ENCODE results near the gene IDH3G. TPM values are rescaled to one million over a fixed set of nuclear protein-coding genes. Genes with fewer than 3 reads are reported as not detected.
"Not testable (repeated sequence)": the region's sequence is repeated elsewhere in the genome, so short reads cannot be mapped to it uniquely, and the experiment has no call there.

Gene IDH3G
- total RNA-seq, 1 donor from 2014 or later, result 72.4 TPM

- H3K4me1 Mint-ChIP-seq (ENCODE audit: low read depth), result peaks cover 11% of the 10 kb centered on the region
- H3K4me3 Mint-ChIP-seq (ENCODE audit: low read depth); intact Hi-C loops (cut with micrococcal nuclease); H3K9me3 Mint-ChIP-seq; H3K27ac Mint-ChIP-seq; DNase-seq (ENCODE audit: low spot score); H3K36me3 Mint-ChIP-seq (ENCODE audit: low read depth); H3K27me3 Mint-ChIP-seq (ENCODE audit: low read depth): not testable (repeated sequence)
These were observed 50.5 kb downstream of the IDH3G start for GRCh38 chrX:153743468-153744209.

- peaks cover 11% of the 10 kb centered on the region for H3K4me1 Mint-ChIP-seq (ENCODE audit: low read depth)
- H3K27me3 Mint-ChIP-seq (ENCODE audit: low read depth); H3K9me3 Mint-ChIP-seq; H3K36me3 Mint-ChIP-seq (ENCODE audit: low read depth); intact Hi-C loops (cut with micrococcal nuclease); DNase-seq (ENCODE audit: low spot score); H3K27ac Mint-ChIP-seq; H3K4me3 Mint-ChIP-seq (ENCODE audit: low read depth): not testable (repeated sequence)
These were observed 51.2 kb downstream of the IDH3G start for GRCh38 chrX:153742796-153743467.

- intact Hi-C loops (cut with micrococcal nuclease); H3K36me3 Mint-ChIP-seq (ENCODE audit: low read depth): not testable (repeated sequence)
These were observed 52.1 kb downstream of the IDH3G start for GRCh38 chrX:153742111-153742510.

GRCh38 chrX:153741446-153741845 is 52.7 kb downstream of the IDH3G start:
- intact Hi-C loops (cut with micrococcal nuclease), result no loop called here
- H3K36me3 Mint-ChIP-seq (ENCODE audit: low read depth), result no peaks in the 10 kb centered on the region
- no peaks in the 10 kb centered on the region for H3K9me3 Mint-ChIP-seq
- peaks cover 11% of the 10 kb centered on the region for H3K4me1 Mint-ChIP-seq (ENCODE audit: low read depth)
- peak overlapping the region; percentile 62 for H3K27ac Mint-ChIP-seq
- H3K4me3 Mint-ChIP-seq (ENCODE audit: low read depth), result peak overlapping the region; percentile 39
- no peak for DNase-seq (ENCODE audit: low spot score)
- H3K27me3 Mint-ChIP-seq (ENCODE audit: low read depth), result peaks cover 3% of the 10 kb centered on the region

More at GRCh38 chrX:153742111-153742510, 52.1 kb downstream of the IDH3G start:
- not testable (repeated sequence) for H3K27ac Mint-ChIP-seq; DNase-seq (ENCODE audit: low spot score); H3K4me3 Mint-ChIP-seq (ENCODE audit: low read depth); H3K9me3 Mint-ChIP-seq; H3K27me3 Mint-ChIP-seq (ENCODE audit: low read depth)
- peaks cover 11% of the 10 kb centered on the region for H3K4me1 Mint-ChIP-seq (ENCODE audit: low read depth)

GRCh38 chrX:153740631-153741222 is 53.4 kb downstream of the IDH3G start:
- Mint-ChIP-seq H3K4me3 (ENCODE audit: low read depth) (peak overlapping the region; percentile 67), H3K36me3 (ENCODE audit: low read depth) (no peaks in the 10 kb centered on the region), H3K4me1 (ENCODE audit: low read depth) (peaks cover 12% of the 10 kb centered on the region), H3K27me3 (ENCODE audit: low read depth) (no peaks in the 10 kb centered on the region), H3K27ac (peak overlapping the region; percentile 81), H3K9me3 (no peaks in the 10 kb centered on the region)
- intact Hi-C loops (cut with micrococcal nuclease), result no loop called here
- DNase-seq (ENCODE audit: low spot score), result no peak

- peaks cover 2% of the 10 kb centered on the region for H3K9me3 Mint-ChIP-seq
- intact Hi-C loops (cut with micrococcal nuclease), result no loop called here
- no peaks in the 10 kb centered on the region for H3K27me3 Mint-ChIP-seq (ENCODE audit: low read depth)
- peaks cover 8% of the 10 kb centered on the region for H3K36me3 Mint-ChIP-seq (ENCODE audit: low read depth)
- no peak for DNase-seq (ENCODE audit: low spot score)
- H3K4me3 Mint-ChIP-seq (ENCODE audit: low read depth), result peak overlapping the region; percentile 67
- peaks cover 19% of the 10 kb centered on the region for H3K4me1 Mint-ChIP-seq (ENCODE audit: low read depth)
- peak overlapping the region; percentile 81 for H3K27ac Mint-ChIP-seq
These were observed 54.3 kb downstream of the IDH3G start for GRCh38 chrX:153739754-153740486.

GRCh38 chrX:153738056-153738605 is 56.0 kb downstream of the IDH3G start:
- intact Hi-C loops (cut with micrococcal nuclease), result no loop called here
- peaks cover 13% of the 10 kb centered on the region for H3K36me3 Mint-ChIP-seq (ENCODE audit: low read depth)
- peaks cover 21% of the 10 kb centered on the region for H3K4me1 Mint-ChIP-seq (ENCODE audit: low read depth)
- H3K4me3 Mint-ChIP-seq (ENCODE audit: low read depth), result no peak overlapping the region
- no peaks in the 10 kb centered on the region for H3K27me3 Mint-ChIP-seq (ENCODE audit: low read depth)
- peaks cover 4% of the 10 kb centered on the region for H3K9me3 Mint-ChIP-seq
- no peak overlapping the region for H3K27ac Mint-ChIP-seq
- no peak for DNase-seq (ENCODE audit: low spot score)

GRCh38 chrX:153736871-153737441 is 57.2 kb downstream of the IDH3G start:
- Mint-ChIP-seq H3K9me3 (peaks cover 4% of the 10 kb centered on the region), H3K4me3 (ENCODE audit: low read depth) (no peak overlapping the region), H3K27ac (no peak overlapping the region), H3K4me1 (ENCODE audit: low read depth) (peaks cover 21% of the 10 kb centered on the region), H3K36me3 (ENCODE audit: low read depth) (peaks cover 15% of the 10 kb centered on the region), H3K27me3 (ENCODE audit: low read depth) (no peaks in the 10 kb centered on the region)
- DNase-seq (ENCODE audit: low spot score), result no peak
- intact Hi-C loops (cut with micrococcal nuclease), result no loop called here

GRCh38 chrX:153736071-153736820 is 57.9 kb downstream of the IDH3G start:
- no peaks in the 10 kb centered on the region for H3K27me3 Mint-ChIP-seq (ENCODE audit: low read depth)
- intact Hi-C loops (cut with micrococcal nuclease), result no loop called here
- H3K36me3 Mint-ChIP-seq (ENCODE audit: low read depth), result peaks cover 22% of the 10 kb centered on the region
- H3K27ac Mint-ChIP-seq, result no peak overlapping the region
- peaks cover 11% of the 10 kb centered on the region for H3K9me3 Mint-ChIP-seq
- H3K4me3 Mint-ChIP-seq (ENCODE audit: low read depth), result no peak overlapping the region
- DNase-seq (ENCODE audit: low spot score), result no peak
- H3K4me1 Mint-ChIP-seq (ENCODE audit: low read depth), result peaks cover 27% of the 10 kb centered on the region
